ENCODE results near the gene LTBP3.
A peak's percentile ranks its signal among the peaks of the same experiment; 100 is the strongest.

Gene LTBP3

DNA sequence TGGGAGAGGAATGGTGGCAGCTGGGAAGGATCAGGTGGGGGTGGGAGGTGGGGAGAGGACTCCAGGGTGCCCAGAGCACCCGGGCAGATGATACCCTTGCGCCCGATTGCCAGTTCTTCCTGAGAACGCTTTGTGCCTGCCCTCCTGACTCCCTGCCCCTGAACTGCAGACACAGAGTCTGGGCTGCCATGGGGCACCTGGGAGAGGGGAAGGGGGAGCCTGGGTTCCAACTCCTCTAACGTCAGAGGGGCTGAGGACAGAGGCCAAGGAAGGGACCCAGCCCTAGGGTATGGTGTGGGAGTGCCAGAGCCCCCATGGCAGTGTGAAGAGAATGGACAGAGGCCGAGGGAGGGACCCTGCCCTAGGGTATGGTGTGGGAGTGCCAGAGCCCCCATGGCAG, 38.4 kb upstream of the LTBP3 start:
- no peak overlapping the region for H3K9ac ChIP-seq (ENCODE audit: insufficient read length, low read depth)
- H3K4me1 ChIP-seq (ENCODE audit: insufficient read depth, insufficient read length) = peaks cover 17% of the 10 kb centered on the region
- no peak for DNase-seq (ENCODE audit: low read depth, low spot score)
- no peaks in the 10 kb centered on the region for H3K9me3 ChIP-seq (ENCODE audit: insufficient read depth, low read length)
- TF ChIP-seq SUZ12 (IDR thresholded peaks at IDR 0.05; ENCODE audit: extremely low read depth, insufficient read depth, insufficient read length) (no peak), YY1 (IDR thresholded peaks at IDR 0.05; ENCODE audit: insufficient read depth, insufficient read length) (no peak), ZNF274 (IDR thresholded peaks at IDR 0.05; ENCODE audit: low read depth, low read length) (no peak)
- no peak overlapping the region for H3K4me3 ChIP-seq (ENCODE audit: insufficient read length, low read depth)
- peaks cover 46% of the 10 kb centered on the region for H3K36me3 ChIP-seq (ENCODE audit: insufficient read depth, insufficient read length, low read length)
- peaks cover 5% of the 10 kb centered on the region for H3K27me3 ChIP-seq (ENCODE audit: insufficient read depth, insufficient read length)

GRCh38 chr11:65595543-65596281, 37.6 kb upstream of the LTBP3 start, which contains the start of gene KCNK7:
TSS of gene KCNK7 (minus strand) at chr11:65595800. CDS start at chr11:65595772, 28 bp downstream.
- peaks cover 5% of the 10 kb centered on the region for H3K27me3 ChIP-seq (ENCODE audit: insufficient read depth, insufficient read length)
- DNase-seq (ENCODE audit: low read depth, low spot score) = no peak

DNA sequence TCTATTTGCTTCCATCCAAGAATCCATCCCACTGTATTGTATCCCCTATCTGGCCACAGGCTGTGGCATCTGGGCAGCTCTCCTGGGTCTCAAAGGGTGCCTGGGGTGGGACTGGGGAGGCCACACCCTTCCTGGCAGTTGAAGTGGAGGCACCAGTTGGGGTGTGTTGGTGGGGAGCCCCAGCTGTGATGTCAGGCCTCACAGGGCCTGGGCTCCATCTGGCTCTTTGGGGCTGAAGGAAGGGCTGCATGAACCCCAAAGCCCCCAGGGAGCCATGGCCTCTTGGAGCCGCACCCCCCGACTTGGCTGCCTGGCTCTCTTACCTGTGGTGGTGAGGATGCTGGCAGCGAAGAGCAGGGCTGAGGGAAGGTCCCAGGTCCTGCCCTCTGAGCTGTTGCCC, 37.0 kb upstream of the LTBP3 start:
- Histone ChIP-seq H3K4me1 (ENCODE audit: insufficient read depth, insufficient read length) (peaks cover 23% of the 10 kb centered on the region), H3K36me3 (ENCODE audit: insufficient read depth, insufficient read length, low read length) (peaks cover 46% of the 10 kb centered on the region), H3K9me3 (ENCODE audit: insufficient read depth, low read length) (no peaks in the 10 kb centered on the region), H3K9ac (ENCODE audit: insufficient read length, low read depth) (no peak overlapping the region), H3K27me3 (ENCODE audit: insufficient read depth, insufficient read length) (peaks cover 5% of the 10 kb centered on the region), H3K4me3 (ENCODE audit: insufficient read length, low read depth) (no peak overlapping the region)
- TF ChIP-seq SUZ12 (IDR thresholded peaks at IDR 0.05; ENCODE audit: extremely low read depth, insufficient read depth, insufficient read length) (no peak), YY1 (IDR thresholded peaks at IDR 0.05; ENCODE audit: insufficient read depth, insufficient read length) (no peak), ZNF274 (IDR thresholded peaks at IDR 0.05; ENCODE audit: low read depth, low read length) (no peak)
- no peak for DNase-seq (ENCODE audit: low read depth, low spot score)

More at GRCh38 chr11:65595543-65596281, 37.6 kb upstream of the LTBP3 start, which contains the start of gene KCNK7:
- Histone ChIP-seq H3K4me3 (ENCODE audit: insufficient read length, low read depth) (no peak within 1 kb of the TSS), H3K36me3 (ENCODE audit: insufficient read depth, insufficient read length, low read length) (peaks cover 42% of the 10 kb centered on the region), H3K9ac (ENCODE audit: insufficient read length, low read depth) (no peak within 1 kb of the TSS), H3K9me3 (ENCODE audit: insufficient read depth, low read length) (no peaks in the 10 kb centered on the region), H3K4me1 (ENCODE audit: insufficient read depth, insufficient read length) (peaks cover 20% of the 10 kb centered on the region)
- no peak for TF ChIP-seq YY1 (IDR thresholded peaks at IDR 0.05; ENCODE audit: insufficient read depth, insufficient read length)
- no peak for TF ChIP-seq SUZ12 (IDR thresholded peaks at IDR 0.05; ENCODE audit: extremely low read depth, insufficient read depth, insufficient read length)
- TF ChIP-seq ZNF274 (IDR thresholded peaks at IDR 0.05; ENCODE audit: low read depth, low read length) = no peak

GRCh38 chr11:65593518-65594414, 35.6 kb upstream of the LTBP3 start:
- peaks cover 36% of the 10 kb centered on the region for H3K36me3 ChIP-seq (ENCODE audit: insufficient read depth, insufficient read length, low read length)
- H3K27me3 ChIP-seq (ENCODE audit: insufficient read depth, insufficient read length) = peaks cover 5% of the 10 kb centered on the region
- no peak for DNase-seq (ENCODE audit: low read depth, low spot score)
- H3K4me3 ChIP-seq (ENCODE audit: insufficient read length, low read depth) = no peak overlapping the region
- H3K4me1 ChIP-seq (ENCODE audit: insufficient read depth, insufficient read length) = peaks cover 30% of the 10 kb centered on the region
- no peak for TF ChIP-seq SUZ12 (IDR thresholded peaks at IDR 0.05; ENCODE audit: extremely low read depth, insufficient read depth, insufficient read length)
- no peak for TF ChIP-seq YY1 (IDR thresholded peaks at IDR 0.05; ENCODE audit: insufficient read depth, insufficient read length)
- no peak for TF ChIP-seq ZNF274 (IDR thresholded peaks at IDR 0.05; ENCODE audit: low read depth, low read length)
- no peak overlapping the region for H3K9ac ChIP-seq (ENCODE audit: insufficient read length, low read depth)
- H3K9me3 ChIP-seq (ENCODE audit: insufficient read depth, low read length) = no peaks in the 10 kb centered on the region

DNA sequence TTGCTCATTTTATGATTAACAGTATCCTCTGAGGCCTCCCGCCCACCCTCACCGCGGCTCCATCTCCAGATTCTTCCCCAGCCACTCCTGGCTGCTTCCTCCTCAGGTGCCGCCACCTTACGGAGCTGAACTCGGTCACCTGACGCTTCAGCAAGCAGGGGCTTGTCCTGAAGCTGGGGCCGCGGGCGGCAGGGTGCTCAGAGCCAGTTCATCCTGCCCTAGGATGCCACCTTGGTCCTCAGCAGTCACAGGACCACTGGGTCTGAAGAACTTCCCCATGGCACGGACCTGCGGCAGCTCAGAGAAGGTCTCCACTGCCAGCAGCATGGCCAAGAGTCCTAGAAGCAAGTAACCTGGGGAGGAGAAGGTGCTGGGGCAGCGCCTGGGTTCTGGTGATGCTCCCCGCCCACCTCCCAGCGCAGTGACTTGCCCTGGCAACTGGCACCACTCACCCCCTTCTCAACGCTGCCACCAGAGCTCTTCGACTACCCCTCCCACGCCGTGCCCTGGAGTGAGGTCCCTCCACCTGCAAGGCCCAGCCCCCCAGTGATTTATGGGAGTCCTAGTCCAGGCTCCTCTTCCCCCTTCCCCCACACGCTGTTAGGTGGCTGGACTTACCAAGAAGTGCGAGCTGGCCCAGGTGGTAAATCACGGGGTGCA, 34.8 kb upstream of the LTBP3 start:
- Histone ChIP-seq H3K4me1 (ENCODE audit: insufficient read depth, insufficient read length) (peaks cover 38% of the 10 kb centered on the region), H3K27me3 (ENCODE audit: insufficient read depth, insufficient read length) (peaks cover 5% of the 10 kb centered on the region), H3K36me3 (ENCODE audit: insufficient read depth, insufficient read length, low read length) (peaks cover 29% of the 10 kb centered on the region), H3K9ac (ENCODE audit: insufficient read length, low read depth) (peak overlapping the region; percentile 24), H3K4me3 (ENCODE audit: insufficient read length, low read depth) (no peak overlapping the region), H3K9me3 (ENCODE audit: insufficient read depth, low read length) (no peaks in the 10 kb centered on the region)
- no peak for TF ChIP-seq SUZ12 (IDR thresholded peaks at IDR 0.05; ENCODE audit: extremely low read depth, insufficient read depth, insufficient read length)
- TF ChIP-seq YY1 (IDR thresholded peaks at IDR 0.05; ENCODE audit: insufficient read depth, insufficient read length) = no peak
- no peak for TF ChIP-seq ZNF274 (IDR thresholded peaks at IDR 0.05; ENCODE audit: low read depth, low read length)
- no peak for DNase-seq (ENCODE audit: low read depth, low spot score)

GRCh38 chr11:65591939-65592857, 34.0 kb upstream of the LTBP3 start:
- H3K9ac ChIP-seq (ENCODE audit: insufficient read length, low read depth) = peak overlapping the region; percentile 84
- TF ChIP-seq YY1 (IDR thresholded peaks at IDR 0.05; ENCODE audit: insufficient read depth, insufficient read length) = no peak
- peak overlapping the region; percentile 22 for H3K4me3 ChIP-seq (ENCODE audit: insufficient read length, low read depth)
- peak; percentile 75 for DNase-seq (ENCODE audit: low read depth, low spot score)
- peaks cover 5% of the 10 kb centered on the region for H3K27me3 ChIP-seq (ENCODE audit: insufficient read depth, insufficient read length)
- peaks cover 22% of the 10 kb centered on the region for H3K36me3 ChIP-seq (ENCODE audit: insufficient read depth, insufficient read length, low read length)
- peaks cover 46% of the 10 kb centered on the region for H3K4me1 ChIP-seq (ENCODE audit: insufficient read depth, insufficient read length)
- H3K9me3 ChIP-seq (ENCODE audit: insufficient read depth, low read length) = no peaks in the 10 kb centered on the region

Data from NT2/D1 (cell line).